ENCODE measurements around the gene CACNA2D2. TPM values are rescaled to one million over a fixed set of nuclear protein-coding genes. Genes with fewer than 3 reads are reported as not detected.
A peak's percentile ranks its signal among the peaks of the same experiment; 100 is the strongest.

The CACNA2D2 gene
- total RNA-seq (2014; rRNA removed; shearing (Covaris generic)): 0.56 TPM in 1 of 2 replicates, not detected in the other
- 0.08 TPM in 1 of 2 replicates, not detected in the other for polyA plus RNA-seq (2015; cell fraction: cytosol; rRNA removed)
- 0.06 TPM in 1 of 2 replicates, not detected in the other for polyA plus RNA-seq (2015; cell fraction: nucleus; rRNA removed)

GRCh38 chr3:50503504-50504342, at the start of gene CACNA2D2:
TSS of gene CACNA2D2 (minus strand) at chr3:50503634. CDS start at chr3:50503423, 211 bp downstream.
- no peak for DNase-seq (ENCODE audit: low read depth)

DNA sequence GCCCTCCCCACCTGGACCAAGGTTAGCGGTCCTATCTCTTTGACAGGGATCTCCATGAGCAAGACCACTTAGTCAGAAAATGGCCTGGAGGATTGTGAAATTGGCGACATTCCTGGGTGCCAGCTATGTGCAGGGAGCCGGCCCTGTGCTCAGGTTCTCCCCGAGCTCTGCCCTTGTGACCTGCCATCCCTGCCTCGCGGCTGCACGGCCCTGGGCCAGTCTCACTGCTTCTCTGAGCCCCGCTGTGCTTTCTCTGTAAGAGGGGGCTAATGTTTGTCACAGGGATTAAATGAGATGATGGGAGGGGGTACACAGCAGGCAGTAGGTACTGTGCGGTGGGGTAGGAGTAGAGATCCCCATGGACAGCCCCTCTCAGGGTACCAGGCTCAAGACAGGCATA, 49.2 kb upstream of the CACNA2D2 start:
- DNase-seq (ENCODE audit: low read depth): no peak

DNA sequence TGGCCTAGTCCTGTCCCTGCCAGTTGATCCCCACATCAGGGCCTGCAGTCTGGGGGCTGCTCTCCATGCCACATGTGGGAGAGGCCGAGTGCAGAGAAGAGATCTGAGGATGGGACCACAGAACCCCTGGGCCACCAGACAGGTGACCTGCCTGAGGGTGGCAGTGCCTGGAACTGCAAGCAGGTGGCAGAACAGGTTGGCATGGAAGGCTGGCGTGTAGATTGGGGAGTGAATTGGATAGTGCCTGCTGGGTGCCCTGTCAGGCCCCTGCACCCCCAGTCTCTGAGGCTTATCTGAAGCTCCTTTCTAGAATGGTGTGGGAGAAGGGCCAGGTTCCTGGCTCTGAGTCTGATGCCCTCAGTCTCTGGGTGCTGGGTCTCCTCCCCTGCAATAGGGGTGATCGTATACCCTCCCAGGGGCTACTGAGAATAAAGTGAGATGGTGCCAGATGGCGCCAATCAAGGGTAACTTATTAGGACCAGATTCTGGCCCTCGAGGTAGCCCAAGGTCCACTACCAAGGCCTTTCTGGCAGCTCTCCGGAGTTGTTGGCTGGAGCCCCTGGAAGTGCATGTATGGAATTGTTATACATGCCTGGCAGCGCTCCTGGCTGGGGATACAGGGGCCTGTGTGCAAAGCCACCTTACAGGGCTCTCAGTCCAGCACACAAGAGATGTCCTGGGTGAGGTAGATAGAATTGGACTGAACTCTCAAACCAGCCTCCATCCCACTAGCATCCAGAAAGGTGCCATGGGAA, 48.4 kb upstream of the CACNA2D2 start:
- DNase-seq (ENCODE audit: low read depth): no peak

- no peak for DNase-seq (ENCODE audit: low read depth)
Measured at GRCh38 chr3:50551054-50551659, 47.7 kb upstream of the CACNA2D2 start.

DNA sequence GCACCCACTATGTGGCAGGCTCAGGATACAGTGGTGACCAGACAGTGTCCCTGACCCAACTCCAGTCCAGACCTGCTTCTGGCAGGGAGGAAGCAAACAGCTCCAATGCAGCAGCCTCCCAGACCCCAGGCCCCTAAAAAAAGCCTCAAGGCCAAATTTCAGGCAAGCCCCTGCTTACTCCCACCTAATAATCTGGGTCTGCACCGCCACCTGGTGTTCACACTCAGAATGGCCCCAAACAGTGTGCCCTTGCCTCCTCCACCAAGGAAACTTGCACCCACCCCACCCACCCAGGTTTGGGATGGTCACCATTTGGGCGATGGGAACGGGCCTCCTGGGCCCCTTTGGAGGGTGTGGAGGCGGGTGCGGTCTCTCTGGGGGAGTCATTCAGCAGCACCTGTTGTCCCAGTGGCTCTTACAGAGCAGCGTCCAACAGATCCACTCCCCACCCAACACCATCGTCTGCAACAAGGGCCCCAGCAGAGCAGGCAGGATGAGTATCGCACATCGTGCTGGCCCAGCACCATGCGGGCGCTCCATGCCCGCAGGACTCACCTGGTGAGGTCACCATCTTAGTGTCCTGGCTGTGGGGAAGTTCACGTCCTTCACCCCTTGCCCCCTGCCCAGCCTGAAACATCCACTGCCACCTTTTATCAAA, 46.8 kb upstream of the CACNA2D2 start:
- DNase-seq (ENCODE audit: low read depth): peak; percentile 29

- no peak for DNase-seq (ENCODE audit: low read depth)
Measured at GRCh38 chr3:50549226-50549625, 45.8 kb upstream of the CACNA2D2 start.

- no peak for DNase-seq (ENCODE audit: low read depth)
Measured at GRCh38 chr3:50545781-50546180, 42.3 kb upstream of the CACNA2D2 start.

DNA sequence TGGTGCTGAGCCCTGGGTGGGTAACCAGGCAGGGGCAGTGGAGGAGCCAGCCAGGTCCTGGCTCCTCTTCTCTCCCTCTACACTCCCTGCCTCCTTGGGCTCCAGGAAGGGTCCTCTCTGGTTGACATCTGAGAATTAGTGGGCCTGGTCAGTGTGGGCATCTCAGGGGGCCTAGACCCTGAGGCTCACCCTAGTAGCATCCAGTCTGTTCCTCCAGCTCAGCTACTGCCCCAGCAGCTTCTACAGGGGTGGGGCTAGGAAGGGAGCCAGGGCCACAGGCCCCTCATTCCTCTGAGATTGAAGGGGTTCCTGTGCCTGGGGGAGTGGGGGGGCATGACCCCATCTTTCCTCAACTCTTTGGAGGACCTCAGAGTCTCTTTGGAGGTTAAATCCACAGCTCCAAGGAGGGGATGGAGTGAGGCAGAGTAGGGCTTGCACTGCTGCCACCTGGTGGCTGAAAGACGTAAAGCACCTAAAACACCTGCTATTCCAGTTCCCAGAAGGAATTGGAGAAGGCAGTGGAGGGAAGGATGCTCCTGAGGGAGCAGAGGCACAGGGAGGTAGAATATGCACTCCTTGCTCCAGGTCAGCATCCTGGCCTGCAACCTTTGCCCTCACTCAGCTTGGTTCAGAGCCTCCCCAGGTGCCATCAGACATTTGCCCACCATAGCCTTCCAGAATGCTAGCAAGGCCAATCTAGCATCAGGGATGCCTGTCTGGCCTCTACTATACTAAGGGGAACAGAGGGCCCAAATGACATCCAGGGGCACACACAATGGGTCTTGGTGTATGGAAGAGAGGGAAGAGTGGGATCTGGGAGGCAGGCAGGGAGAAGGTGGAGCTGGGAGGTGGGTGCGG, 39.0 kb upstream of the CACNA2D2 start:
- peak; percentile 68 for DNase-seq (ENCODE audit: low read depth)

GRCh38 chr3:50539356-50540286, 36.2 kb upstream of the CACNA2D2 start:
- no peak for DNase-seq (ENCODE audit: low read depth)

DNA sequence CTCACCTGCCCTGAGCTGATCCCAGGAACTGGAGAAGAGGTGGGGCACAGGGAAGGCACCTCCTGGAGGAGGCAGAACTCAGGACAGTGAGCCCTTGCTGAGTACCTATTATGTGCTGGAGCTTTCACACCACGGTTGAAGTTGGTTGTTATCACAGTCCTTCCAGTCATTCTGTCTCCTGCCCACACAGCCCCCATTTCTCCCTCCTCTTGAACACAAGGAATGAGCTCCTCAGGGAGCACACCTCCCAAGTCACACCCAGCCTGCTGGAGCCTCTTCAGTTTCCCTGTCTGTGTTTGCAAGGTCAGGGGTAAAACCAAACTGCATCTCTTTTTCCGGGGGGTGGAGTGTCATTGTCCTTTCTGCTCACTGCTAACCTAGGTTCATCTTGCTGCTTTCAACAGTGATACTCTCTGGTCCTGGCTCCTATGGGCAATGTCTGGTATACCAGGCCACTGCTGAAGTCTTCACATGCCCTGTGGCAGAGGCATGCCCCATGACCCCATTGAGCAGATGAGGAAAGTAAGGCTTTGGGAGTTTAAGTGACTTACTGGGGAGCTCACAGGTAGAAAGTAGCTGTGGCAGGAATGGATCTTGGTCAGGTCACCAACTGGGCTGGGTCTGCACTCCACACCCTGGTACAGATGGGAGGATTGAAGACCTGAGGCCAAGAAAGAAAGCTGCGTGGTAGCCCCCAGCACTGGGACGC, 34.1 kb upstream of the CACNA2D2 start:
- DNase-seq (ENCODE audit: low read depth): no peak

- no peak for DNase-seq (ENCODE audit: low read depth)
Measured at GRCh38 chr3:50536471-50537180, 33.2 kb upstream of the CACNA2D2 start.

DNA sequence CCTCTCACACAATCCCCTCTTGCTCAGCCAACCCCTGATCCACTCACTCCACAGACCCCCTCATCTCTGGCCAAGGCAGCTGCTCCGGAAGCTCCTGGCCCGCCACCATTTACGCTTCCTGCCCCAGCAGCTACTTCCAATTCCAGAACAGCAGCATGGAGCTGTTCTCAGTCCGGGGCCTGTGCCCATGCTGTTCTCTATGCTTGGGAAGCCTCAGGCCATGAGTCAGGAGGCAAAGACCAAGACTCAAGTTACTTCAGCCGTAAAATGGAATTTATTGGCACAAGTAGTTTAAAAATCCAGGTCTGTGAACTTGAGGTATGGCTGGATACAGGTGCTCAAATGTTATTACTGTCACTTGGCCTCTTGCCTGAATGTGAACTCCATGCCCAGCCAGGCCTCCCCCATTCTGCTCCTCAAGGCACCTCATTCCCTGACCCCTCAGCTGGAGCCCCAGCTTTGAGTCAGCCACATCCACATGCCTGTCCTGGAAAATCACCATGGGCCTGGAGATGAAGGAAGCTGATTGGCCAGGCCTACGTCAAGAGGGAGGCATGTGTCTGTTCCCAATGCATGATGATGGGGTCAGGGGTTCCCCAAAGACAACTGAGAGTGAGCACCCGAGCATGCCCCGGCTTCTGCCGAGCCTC, 31.4 kb upstream of the CACNA2D2 start:
- DNase-seq (ENCODE audit: low read depth): no peak

DNA sequence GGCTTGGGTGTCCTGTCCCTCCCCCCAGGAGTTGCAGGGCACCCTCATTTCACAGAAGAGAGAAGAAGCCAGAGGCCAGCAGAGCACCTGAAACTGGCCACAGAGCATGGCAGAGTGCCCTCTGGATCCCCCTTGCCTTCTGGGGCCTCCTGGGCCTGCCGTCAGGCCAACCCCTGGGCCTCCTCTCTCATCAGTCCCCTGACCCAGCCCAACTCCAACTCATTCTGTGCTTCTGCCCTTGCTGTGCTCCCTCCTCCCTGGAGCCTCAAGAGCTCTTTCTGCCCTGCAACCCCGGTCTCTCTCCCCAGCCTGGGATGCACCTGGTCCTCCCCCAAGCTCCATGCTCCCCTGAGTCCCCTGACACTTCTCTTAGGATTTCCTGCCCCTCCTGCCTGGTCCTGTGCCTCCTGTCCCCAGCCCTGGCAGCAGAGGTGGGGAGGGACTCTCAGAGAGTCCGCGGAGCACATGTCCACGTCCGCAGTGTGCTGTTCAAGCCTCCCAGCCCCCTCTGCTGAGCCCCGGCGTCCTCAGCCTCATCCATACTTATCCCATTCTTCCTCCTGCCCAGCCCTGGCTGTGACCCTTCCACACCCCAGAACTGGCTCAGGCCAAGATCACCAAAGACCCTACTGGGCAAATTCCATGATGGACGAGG, 30.5 kb upstream of the CACNA2D2 start:
- DNase-seq (ENCODE audit: low read depth): no peak

DNA sequence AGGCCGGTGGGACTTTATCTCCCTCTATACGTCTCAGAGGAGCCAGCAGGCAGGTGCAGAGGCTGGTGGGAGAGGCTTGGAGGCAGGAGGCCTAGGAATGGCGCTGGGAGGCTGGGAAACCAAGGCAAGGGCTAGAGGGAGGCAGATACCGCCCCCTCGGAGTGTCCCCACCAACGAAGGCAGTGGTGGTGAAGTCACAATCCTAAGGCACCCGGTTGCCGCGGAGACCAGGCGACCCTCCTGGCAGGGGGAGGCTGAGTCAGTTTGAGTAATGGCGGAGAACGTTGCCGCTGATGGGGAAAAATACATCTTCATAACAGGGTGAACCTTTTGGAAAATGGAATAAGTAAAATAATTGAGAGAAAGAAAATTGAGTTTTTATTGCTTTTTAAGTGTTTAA, 29.9 kb upstream of the CACNA2D2 start:
- no peak for DNase-seq (ENCODE audit: low read depth)

DNA sequence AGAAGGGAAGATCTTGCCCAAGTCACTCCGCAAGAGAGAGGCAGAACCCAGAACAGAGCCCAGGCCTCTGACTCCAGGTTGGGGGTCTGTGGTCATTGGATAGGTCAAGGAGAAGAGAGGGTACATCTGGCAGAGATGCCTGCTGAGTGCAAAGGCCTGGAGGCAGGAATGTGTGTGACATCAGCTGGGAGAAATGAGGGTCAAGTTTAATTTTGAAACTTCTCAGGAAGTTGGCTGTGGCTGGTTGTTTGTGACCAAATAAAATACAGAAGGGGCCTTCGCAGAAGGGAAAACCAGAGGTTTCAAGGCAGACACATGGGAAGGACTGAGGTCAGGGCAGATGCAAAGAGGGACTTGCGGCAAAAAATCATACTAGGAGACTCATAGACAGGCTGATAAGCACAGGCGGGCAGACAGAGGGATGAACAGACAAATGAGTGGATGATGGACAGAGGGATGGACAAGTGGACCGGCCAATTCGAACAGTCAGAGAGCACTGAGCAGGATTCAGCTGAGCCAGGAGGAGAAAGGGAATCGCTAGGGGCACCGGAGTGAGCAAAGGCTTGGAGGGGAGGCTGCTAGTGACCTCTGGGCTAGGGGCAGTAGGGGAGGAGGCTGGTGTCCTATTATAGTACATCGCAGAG, 28.8 kb upstream of the CACNA2D2 start:
- no peak for DNase-seq (ENCODE audit: low read depth)

DNA sequence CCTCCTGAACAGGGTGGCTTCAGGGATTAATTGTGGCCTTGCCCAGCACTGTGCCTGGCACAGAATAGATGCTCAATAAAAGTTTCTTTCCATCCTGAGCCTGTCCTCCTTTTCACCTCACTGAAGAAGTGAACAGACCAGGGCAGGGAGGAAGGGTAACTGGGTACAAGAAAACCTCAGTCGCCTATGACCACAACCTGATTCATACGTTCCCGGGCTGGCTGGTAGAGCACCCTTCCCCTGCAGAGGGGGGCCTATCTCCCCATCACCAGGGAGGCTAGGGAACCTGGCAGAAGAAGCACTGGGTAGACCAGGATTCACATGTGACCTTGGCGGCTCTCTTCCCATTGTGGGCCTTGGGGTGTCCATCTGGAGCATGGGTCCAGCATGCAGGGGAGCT, 27.8 kb upstream of the CACNA2D2 start:
- no peak for DNase-seq (ENCODE audit: low read depth)

Measured in HT1080 (cell line).